GM23338 (cell line): ENCODE data around the gene TBCD.

Experiments
- CREB1 ChIP-seq: fragments of 250-450 bp; sonication (Bioruptor Pico); IDR thresholded peaks from 2 replicates; pipeline ENCODE4 v1.5.0; 2020; ENCODE audit warnings: low read depth, mild to moderate bottlenecking, moderate library complexity
- CTCF ChIP-seq, 2 experiments: fragments of 200-600 bp in 1 of 2; sonication (generic) in 1 of 2; conservative IDR thresholded peaks; 2 replicates each; pipeline versions ENCODE4 v1.5.1 to v1.6.1; 2016 to 2017; ENCODE audit warnings: antibody characterized with exemption in 2 of 2, low read depth in 2 of 2, mild to moderate bottlenecking in 2 of 2, moderate library complexity in 1 of 2
- EZH2 ChIP-seq: fragments of 200-600 bp; sonication (generic); IDR thresholded peaks from one replicate; pipeline ENCODE4 v1.8.0; 2017; ENCODE audit warnings: antibody characterized with exemption, mild to moderate bottlenecking, low read depth; ENCODE audit not compliant: unreplicated experiment
- EZH2phosphoT487 ChIP-seq: fragments of 200-600 bp; sonication (generic); IDR thresholded peaks from one replicate; pipeline ENCODE4 v1.8.1; 2018; ENCODE audit warnings: antibody characterized with exemption; ENCODE audit not compliant: unreplicated experiment
- POLR2AphosphoS5 ChIP-seq: IDR thresholded peaks from 2 replicates; pipeline ENCODE4 v1.6.1; 2016; ENCODE audit warnings: antibody characterized with exemption, low read depth
- ZNF331 ChIP-seq: fragments of 250-450 bp; sonication (Bioruptor Pico); IDR thresholded peaks from 2 replicates; pipeline ENCODE4 v1.5.0; 2020; ENCODE audit warnings: low read depth, mild to moderate bottlenecking, moderate library complexity

DNA sequence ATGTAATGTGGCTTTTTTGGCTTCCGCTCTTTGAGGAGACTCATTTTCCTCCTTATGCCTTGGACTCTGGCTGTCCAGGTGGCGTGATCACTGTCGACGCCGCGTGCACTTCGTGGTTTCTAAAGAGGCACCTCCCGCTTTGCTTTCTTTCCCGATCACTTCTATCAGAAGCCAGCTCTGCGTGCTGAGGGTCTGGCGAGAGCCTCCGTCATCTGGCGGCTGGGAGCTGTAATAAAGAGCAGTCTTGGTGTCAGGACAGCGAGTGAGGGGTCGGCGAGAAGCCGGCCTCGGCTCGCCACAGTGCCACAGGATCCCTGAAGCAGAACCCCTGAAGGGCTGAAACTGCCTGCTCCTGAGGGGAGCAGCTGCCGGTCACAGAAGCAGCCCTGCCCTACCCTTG is 80.5 kb downstream of the TBCD start:
- TF ChIP-seq CTCF (conservative IDR thresholded peaks at IDR 0.05; ENCODE audit: low read depth in 2 of 2), result no peak
- no peak for TF ChIP-seq CREB1
- TF ChIP-seq ZNF331 (CRISPR knock-in tag), result no peak
- TF ChIP-seq EZH2phosphoT487, result no peak
- no peak for TF ChIP-seq EZH2
- TF ChIP-seq POLR2AphosphoS5, result no peak
